Measurements from ENCODE around the gene EML1.

GRCh38 chr14:99744873-99745224 is 48.4 kb upstream of the EML1 start:
- TF ChIP-seq CTCF (IDR thresholded peaks at IDR 0.05; ENCODE audit: poor library complexity, severe bottlenecking) = no peak
- no peak for TF ChIP-seq MXI1 (conservative IDR thresholded peaks at IDR 0.05; ENCODE audit: poor library complexity, severe bottlenecking)
- no peak for TF ChIP-seq EP300 (conservative IDR thresholded peaks at IDR 0.05; ENCODE audit: poor library complexity, severe bottlenecking)
- no peak for TF ChIP-seq TAF1 (IDR thresholded peaks at IDR 0.05; ENCODE audit: low read depth)
- TF ChIP-seq SMC3 (conservative IDR thresholded peaks at IDR 0.05; ENCODE audit: poor library complexity) = no peak

Data from neural cell (in vitro differentiated cells).